ENCODE data around the gene SPDYE3. TPM values are rescaled to one million over a fixed set of nuclear protein-coding genes. Genes with fewer than 3 reads are reported as not detected.
"Not testable (repeated sequence)": the region's sequence is repeated elsewhere in the genome, so short reads cannot be mapped to it uniquely, and the experiment has no call there.

The SPDYE3 gene
- total and polyA plus RNA-seq, 2 of the 4 experiments (the other 2 are of a cell fraction) = not detected

GRCh38 chr7:100262896-100263295, 44.6 kb upstream of the SPDYE3 start:
- H3K9ac ChIP-seq (ENCODE audit: low read depth, low read length); ATAC-seq (ENCODE audit: low read depth); in situ Hi-C loops (cut with MboI; ENCODE audit: low sequenced_read_pairs); H3K4me1 ChIP-seq (ENCODE audit: control insufficient read depth, insufficient read depth, low read length); intact Hi-C loops (cut with micrococcal nuclease); H3K9me1 ChIP-seq (ENCODE audit: insufficient read depth, low read length); H2AFZ ChIP-seq (replicated peaks; ENCODE audit: low read length, poor library complexity); H3K4me3 ChIP-seq (ENCODE audit: insufficient read depth, low read depth, low read length); H3K9me3 ChIP-seq (ENCODE audit: control insufficient read depth, insufficient read depth, low read length); DNase-seq; H4K91ac ChIP-seq (ENCODE audit: insufficient read depth, low read depth, low read length); H2BK20ac ChIP-seq (ENCODE audit: low read depth, low read length); POLR2A ChIA-PET (ENCODE audit: unreplicated experiment); H3K36me3 ChIP-seq (ENCODE audit: control insufficient read depth, insufficient read depth, low read length); H2BK120ac ChIP-seq (ENCODE audit: low read depth, low read length); H3K18ac ChIP-seq (ENCODE audit: low read depth, low read length); H3K56ac ChIP-seq (ENCODE audit: extremely low read depth, insufficient read depth, low read length); H2BK15ac ChIP-seq (ENCODE audit: low read depth, low read length); H4K5ac ChIP-seq (ENCODE audit: low read depth, low read length); H2BK5ac ChIP-seq (ENCODE audit: low read depth, low read length, poor library complexity, severe bottlenecking); CTCF ChIA-PET; H2AK9ac ChIP-seq (replicated peaks; ENCODE audit: low read depth, low read length, poor library complexity); H3K14ac ChIP-seq (replicated peaks; ENCODE audit: low read depth, low read length); BruUV-seq (replicated peaks); H2AK5ac ChIP-seq (ENCODE audit: low read depth, low read length); H4K8ac ChIP-seq (ENCODE audit: low read depth in 2 of 2, low read length in 2 of 2); dilution Hi-C loops (cut with HindIII; ENCODE audit: low sequenced_read_pairs, unreplicated experiment); H3K27ac ChIP-seq (ENCODE audit: insufficient read depth, low read length); H3K27me3 ChIP-seq (ENCODE audit: control insufficient read depth, insufficient read depth, low read length); H3K4me2 ChIP-seq (ENCODE audit: low read depth, low read length); H3K23ac ChIP-seq (ENCODE audit: low read depth, low read length); H3K4ac ChIP-seq (ENCODE audit: low read depth, low read length): not testable (repeated sequence)
- H4K20me1 ChIP-seq (ENCODE audit: insufficient read depth, low read length) = peaks cover 21% of the 10 kb centered on the region
- H3K79me1 ChIP-seq (ENCODE audit: low read depth in 1 of 2, low read length in 2 of 2) = peaks cover 5 to 20% of the 10 kb centered on the region in 2 experiments; a peak in 2 of 4 replicates
- WGBS, 2 experiments (ENCODE audit: extremely low coverage in 2 of 2, insufficient read length in 1 of 2) = 67% methylated on average over 1 of the region's 4 CpGs; no CpG with 5 or more reads in 1 of the 2 experiments

DNA sequence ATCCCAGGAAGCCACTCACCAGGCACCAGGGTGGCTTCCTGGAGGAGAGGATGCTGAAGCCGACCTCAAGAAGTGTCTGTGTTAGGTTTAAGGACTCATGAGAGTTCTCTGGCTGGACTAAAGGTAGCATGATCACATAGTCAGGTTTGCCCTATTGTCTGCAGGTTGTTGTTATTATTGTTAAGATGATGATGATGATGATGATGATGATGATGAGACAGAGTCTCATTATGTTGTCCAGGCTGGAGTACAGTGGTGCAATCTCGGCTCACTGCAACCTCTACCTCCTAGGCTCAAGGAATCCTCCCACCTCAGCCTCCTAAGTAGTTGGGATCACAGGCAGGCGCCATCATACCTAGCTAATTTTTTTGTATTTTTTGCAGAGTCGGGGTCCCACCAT, 43.3 kb upstream of the SPDYE3 start:
- H3K27me3 ChIP-seq (ENCODE audit: control insufficient read depth, insufficient read depth, low read length); H4K8ac ChIP-seq (ENCODE audit: low read depth in 2 of 2, low read length in 2 of 2); H2AK5ac ChIP-seq (ENCODE audit: low read depth, low read length); H3K4ac ChIP-seq (ENCODE audit: low read depth, low read length); H3K4me3 ChIP-seq (ENCODE audit: insufficient read depth, low read depth, low read length); H3K56ac ChIP-seq (ENCODE audit: extremely low read depth, insufficient read depth, low read length); DNase-seq; H3K4me1 ChIP-seq (ENCODE audit: control insufficient read depth, insufficient read depth, low read length); ATAC-seq (ENCODE audit: low read depth); H4K91ac ChIP-seq (ENCODE audit: insufficient read depth, low read depth, low read length); BruUV-seq (replicated peaks); H2BK120ac ChIP-seq (ENCODE audit: low read depth, low read length); H2BK5ac ChIP-seq (ENCODE audit: low read depth, low read length, poor library complexity, severe bottlenecking); CTCF ChIA-PET; dilution Hi-C loops (cut with HindIII; ENCODE audit: low sequenced_read_pairs, unreplicated experiment); H3K9ac ChIP-seq (ENCODE audit: low read depth, low read length); H2BK15ac ChIP-seq (ENCODE audit: low read depth, low read length); H3K27ac ChIP-seq (ENCODE audit: insufficient read depth, low read length); H3K23ac ChIP-seq (ENCODE audit: low read depth, low read length); H2AK9ac ChIP-seq (replicated peaks; ENCODE audit: low read depth, low read length, poor library complexity); H3K9me1 ChIP-seq (ENCODE audit: insufficient read depth, low read length); H2AFZ ChIP-seq (replicated peaks; ENCODE audit: low read length, poor library complexity); H3K9me3 ChIP-seq (ENCODE audit: control insufficient read depth, insufficient read depth, low read length); intact Hi-C loops (cut with micrococcal nuclease); H3K14ac ChIP-seq (replicated peaks; ENCODE audit: low read depth, low read length); H3K36me3 ChIP-seq (ENCODE audit: control insufficient read depth, insufficient read depth, low read length); H3K18ac ChIP-seq (ENCODE audit: low read depth, low read length); H2BK20ac ChIP-seq (ENCODE audit: low read depth, low read length); H4K5ac ChIP-seq (ENCODE audit: low read depth, low read length); H3K4me2 ChIP-seq (ENCODE audit: low read depth, low read length); in situ Hi-C loops (cut with MboI; ENCODE audit: low sequenced_read_pairs): not testable (repeated sequence)
- POLR2A ChIA-PET (ENCODE audit: unreplicated experiment) = interaction anchor here (0.6 kb wide), 1 partner anchor 16 kb away, joined by 7 read pairs; no protein-coding TSS in a partner anchor
- 92% methylated on average over 2 of the region's 4 CpGs; no CpG with 5 or more reads in 1 of the 2 experiments for WGBS, 2 experiments (ENCODE audit: extremely low coverage in 2 of 2, insufficient read length in 1 of 2)
- Histone ChIP-seq H3K79me1 (ENCODE audit: low read depth in 1 of 2, low read length in 2 of 2) (peaks cover 11 to 25% of the 10 kb centered on the region in 2 experiments; a peak in 2 of 4 replicates), H4K20me1 (ENCODE audit: insufficient read depth, low read length) (peaks cover 26% of the 10 kb centered on the region)
